CD4-positive, CD25-positive, alpha-beta regulatory T cell (primary cell): ENCODE results near the gene PIPOX. TPM values are rescaled to one million over a fixed set of nuclear protein-coding genes. Genes with fewer than 3 reads are reported as not detected.

Experiments
- ATAC-seq, 2 donors: fragments of 150-1000 bp; cut with Tn5 transposase; one replicate each; pipeline ENCODE4 v1.10.0; 2021; ENCODE audit warnings: low read depth in 2 of 2, moderate number of reproducible peaks in 2 of 2, moderate library complexity in 1 of 2
- DNase-seq, 3 donors: peaks; one replicate each; pipeline versions ENCODE4 v3.0.0 to v3.0.0-alpha.2; 2012 to 2022; ENCODE audit warnings: mixed read lengths in 1 of 3
- H3K27ac ChIP-seq: one replicate; pipeline ENCODE4 v1.7.0; 2013; ENCODE audit warnings: mild to moderate bottlenecking, low read length; ENCODE audit not compliant: insufficient read depth, poor library complexity, severe bottlenecking
- H3K27me3 ChIP-seq: one replicate; pipeline ENCODE4 v1.7.0; 2013; ENCODE audit warnings: low read length; ENCODE audit not compliant: control insufficient read depth, insufficient read depth
- H3K36me3 ChIP-seq: one replicate; pipeline ENCODE4 v1.7.0; 2013; ENCODE audit warnings: mild to moderate bottlenecking, low read length, moderate library complexity; ENCODE audit not compliant: control insufficient read depth, insufficient read depth
- H3K4me1 ChIP-seq: 2 replicates; pipeline ENCODE4 v1.7.0; 2013; ENCODE audit warnings: mild to moderate bottlenecking, low read length; ENCODE audit not compliant: insufficient read depth, control insufficient read depth, poor library complexity, severe bottlenecking
- H3K4me3 ChIP-seq: one replicate; pipeline ENCODE4 v1.7.0; 2013; ENCODE audit warnings: low read depth, mild to moderate bottlenecking, low read length, moderate library complexity
- H3K9me3 ChIP-seq, 2 experiments: 1 replicate in 1 of 2; 2 replicates in 1 of 2; pipeline ENCODE4 v1.7.0; 2013; ENCODE audit warnings: low read length in 2 of 2, mild to moderate bottlenecking in 1 of 2, moderate library complexity in 1 of 2; ENCODE audit not compliant: control insufficient read depth in 2 of 2
- H3K27ac Mint-ChIP-seq, 3 donors: one replicate each; pipeline ENCODE4 v1.8.0; 2020 to 2022; ENCODE audit warnings: mild to moderate bottlenecking in 3 of 3, mixed read lengths in 3 of 3, moderate library complexity in 2 of 3
- H3K27me3 Mint-ChIP-seq: one replicate; pipeline ENCODE4 v1.8.0; 2022; ENCODE audit warnings: mild to moderate bottlenecking, mixed read lengths
- H3K36me3 Mint-ChIP-seq: one replicate; pipeline ENCODE4 v1.8.0; 2020; ENCODE audit warnings: mixed read lengths
- H3K4me1 Mint-ChIP-seq, 4 donors: one replicate each; pipeline ENCODE4 v1.8.0; 2020 to 2022; ENCODE audit warnings: mixed read lengths in 4 of 4, mild to moderate bottlenecking in 1 of 4
- H3K4me3 Mint-ChIP-seq, 4 donors: one replicate each; pipeline ENCODE4 v1.8.0; 2020 to 2022; ENCODE audit warnings: mild to moderate bottlenecking in 4 of 4, mixed read lengths in 4 of 4, moderate library complexity in 3 of 4
- H3K9me3 Mint-ChIP-seq, 7 donors: one replicate each; pipeline ENCODE4 v1.8.0; 2020 to 2022; ENCODE audit warnings: mixed read lengths in 7 of 7, mild to moderate bottlenecking in 3 of 7, moderate library complexity in 2 of 7
- polyA plus RNA-seq, 4 donors: library from polyadenylated mRNA; unstranded; fragments of 300-500 nt; fragmentation: Illumina TruSeq; gene quantifications; one replicate each; pipeline ENCODE4 v1.2.3, GENCODE V29; 2021
- total RNA-seq: library from RNA; stranded (reverse); gene quantifications from one replicate; pipeline ENCODE4 v1.2.3, GENCODE V29; 2022

Gene PIPOX
- total and polyA plus RNA-seq, 5 donors from 2014 or later: 0.73 to 3.9 (median 1.4) TPM

DNA sequence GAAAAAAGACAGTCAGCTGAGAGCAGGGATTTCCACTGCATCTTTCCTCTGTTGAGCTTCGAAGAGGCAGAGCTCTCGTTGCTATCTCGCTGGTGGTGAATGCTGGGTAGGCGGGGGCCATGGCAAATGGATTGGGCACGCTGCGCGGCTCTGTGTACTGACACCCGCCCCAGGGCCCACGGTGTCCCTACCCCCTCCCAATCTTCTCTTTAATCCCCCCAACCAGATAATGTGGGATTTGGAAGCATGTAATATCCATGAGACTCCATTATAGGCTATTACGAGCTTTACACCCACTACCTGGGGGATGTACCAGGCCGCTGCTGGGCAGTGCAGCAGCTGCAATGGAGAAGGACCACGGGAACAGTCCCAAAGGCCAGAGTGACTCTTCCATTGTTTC, 8.3 kb downstream of the PIPOX start:
- Mint-ChIP-seq H3K4me1 (no peaks in the 10 kb centered on the region), H3K9me3 (no peaks in the 10 kb centered on the region), H3K27ac (no peak overlapping the region), H3K36me3 (no peaks in the 10 kb centered on the region), H3K4me3 (no peak overlapping the region), H3K27me3 (peaks cover 17% of the 10 kb centered on the region)
- no peaks in the 10 kb centered on the region for H3K4me1 ChIP-seq
- no peaks in the 10 kb centered on the region for H3K36me3 ChIP-seq
- no peaks in the 10 kb centered on the region for H3K27me3 ChIP-seq
- no peak for DNase-seq
- H3K9me3 ChIP-seq: no peaks in the 10 kb centered on the region
- no peak overlapping the region for H3K4me3 ChIP-seq
- no peak overlapping the region for H3K27ac ChIP-seq
- no peak for ATAC-seq

DNA sequence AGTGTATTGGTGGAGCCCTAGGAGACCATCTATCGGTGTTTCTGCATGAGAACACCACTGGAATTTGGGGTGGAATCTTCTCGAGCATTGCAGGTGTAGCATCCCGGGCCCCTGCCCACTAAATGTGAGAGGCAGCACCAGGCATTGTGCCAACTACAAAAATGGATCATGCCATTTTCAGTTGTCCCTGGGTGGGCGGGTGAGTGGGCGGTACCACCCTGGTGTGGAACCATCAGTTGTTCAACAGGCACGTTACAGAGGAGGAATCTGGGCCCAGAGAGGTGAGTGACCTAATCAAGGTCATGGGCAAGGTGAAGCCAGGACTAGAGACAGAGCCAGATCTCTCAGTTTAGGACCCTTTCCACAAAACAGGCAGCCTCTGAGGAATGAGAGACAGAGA, 8.8 kb downstream of the PIPOX start:
- peaks cover 13% of the 10 kb centered on the region for H3K27me3 Mint-ChIP-seq
- Histone ChIP-seq H3K4me3 (no peak overlapping the region), H3K27me3 (no peaks in the 10 kb centered on the region), H3K36me3 (no peaks in the 10 kb centered on the region), H3K9me3 (no peaks in the 10 kb centered on the region), H3K4me1 (no peaks in the 10 kb centered on the region), H3K27ac (no peak overlapping the region)
- ATAC-seq: no peak
- H3K36me3 Mint-ChIP-seq: no peaks in the 10 kb centered on the region
- H3K9me3 Mint-ChIP-seq: no peaks in the 10 kb centered on the region
- no peak overlapping the region for H3K27ac Mint-ChIP-seq
- no peaks in the 10 kb centered on the region for H3K4me1 Mint-ChIP-seq
- no peak overlapping the region for H3K4me3 Mint-ChIP-seq
- DNase-seq: no peak

DNA sequence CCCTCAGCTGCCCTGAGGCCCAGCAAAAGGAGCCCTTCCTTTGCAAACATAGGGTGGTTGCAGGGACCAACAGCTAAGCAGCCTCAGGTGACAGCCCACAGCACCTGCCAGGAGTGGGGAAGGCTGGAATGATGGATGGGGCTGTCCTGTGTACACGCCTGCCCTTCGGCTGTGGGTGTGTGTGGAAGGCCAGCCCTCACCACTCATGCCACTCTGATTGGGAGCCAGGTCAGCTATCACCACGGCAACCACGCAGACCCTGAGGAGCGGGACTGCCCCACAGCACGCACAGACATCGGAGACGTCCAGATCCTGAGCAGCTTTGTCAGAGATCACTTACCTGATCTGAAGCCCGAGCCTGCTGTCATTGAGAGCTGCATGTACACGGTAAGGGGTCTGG, 11.9 kb downstream of the PIPOX start:
- no peak overlapping the region for H3K27ac Mint-ChIP-seq
- no peaks in the 10 kb centered on the region for H3K9me3 ChIP-seq
- no peak for DNase-seq
- H3K9me3 Mint-ChIP-seq: no peaks in the 10 kb centered on the region
- no peak overlapping the region for H3K4me3 Mint-ChIP-seq
- no peak overlapping the region for H3K4me3 ChIP-seq
- H3K27me3 ChIP-seq: no peaks in the 10 kb centered on the region
- H3K27ac ChIP-seq: no peak overlapping the region
- no peaks in the 10 kb centered on the region for H3K36me3 ChIP-seq
- no peaks in the 10 kb centered on the region for H3K4me1 ChIP-seq
- no peaks in the 10 kb centered on the region for H3K4me1 Mint-ChIP-seq
- H3K27me3 Mint-ChIP-seq: peaks cover 2% of the 10 kb centered on the region
- ATAC-seq: no peak
- no peaks in the 10 kb centered on the region for H3K36me3 Mint-ChIP-seq

DNA sequence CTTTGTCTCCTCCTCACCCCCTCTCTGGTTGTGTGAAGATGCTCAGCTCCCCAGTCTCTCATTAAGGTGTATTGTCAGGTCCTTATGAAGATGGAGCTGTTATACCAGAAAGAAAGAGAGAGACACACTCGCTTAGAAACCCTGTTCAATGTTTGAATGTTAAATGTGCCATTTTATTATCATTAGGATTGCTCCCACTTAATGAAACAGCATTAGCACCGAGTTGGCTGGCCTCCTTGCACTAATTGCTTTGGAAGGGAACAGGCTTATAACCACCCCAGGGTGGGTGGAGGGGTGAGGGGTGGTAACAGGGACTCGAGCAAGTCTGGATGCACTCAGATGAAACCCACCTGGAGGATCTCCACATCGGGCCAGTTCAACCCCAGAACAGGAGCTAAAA, 14.4 kb downstream of the PIPOX start:
- H3K4me3 ChIP-seq: no peak overlapping the region
- no peaks in the 10 kb centered on the region for H3K36me3 ChIP-seq
- H3K27me3 Mint-ChIP-seq: no peaks in the 10 kb centered on the region
- no peak overlapping the region for H3K27ac ChIP-seq
- peaks cover 0 to 4% (median 0%) of the 10 kb centered on the region in 4 donors for H3K4me1 Mint-ChIP-seq
- no peaks in the 10 kb centered on the region for H3K27me3 ChIP-seq
- no peak for DNase-seq
- no peaks in the 10 kb centered on the region for H3K9me3 ChIP-seq
- H3K36me3 Mint-ChIP-seq: no peaks in the 10 kb centered on the region
- no peak overlapping the region for H3K27ac Mint-ChIP-seq
- H3K9me3 Mint-ChIP-seq: no peaks in the 10 kb centered on the region
- no peak overlapping the region for H3K4me3 Mint-ChIP-seq
- ATAC-seq: no peak
- H3K4me1 ChIP-seq: no peaks in the 10 kb centered on the region

DNA sequence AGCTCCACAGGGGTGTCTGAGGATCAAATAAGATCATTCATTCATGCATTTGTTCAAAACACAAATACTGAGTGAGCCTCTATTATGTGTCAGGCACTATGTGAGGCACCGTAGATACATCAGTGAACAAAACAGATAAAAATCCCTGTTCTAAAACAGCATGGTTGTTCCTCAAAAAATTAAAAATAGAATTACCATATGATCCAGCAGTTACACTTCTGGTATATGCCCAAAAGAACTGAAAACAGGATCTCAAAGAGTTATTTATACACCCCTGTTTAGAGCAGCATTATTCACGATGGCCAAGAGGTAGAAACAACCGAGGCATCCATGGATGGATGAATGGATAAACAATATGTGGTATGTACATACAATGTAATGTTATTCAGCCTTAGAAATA, 15.4 kb downstream of the PIPOX start:
- Histone ChIP-seq H3K4me3 (no peak overlapping the region), H3K36me3 (no peaks in the 10 kb centered on the region), H3K27ac (no peak overlapping the region), H3K4me1 (no peaks in the 10 kb centered on the region), H3K9me3 (no peaks in the 10 kb centered on the region), H3K27me3 (no peaks in the 10 kb centered on the region)
- DNase-seq (no peak), ATAC-seq (no peak)
- Mint-ChIP-seq H3K9me3 (no peaks in the 10 kb centered on the region), H3K4me1 (peaks cover 0 to 4% (median 0%) of the 10 kb centered on the region in 4 donors), H3K27ac (no peak overlapping the region), H3K27me3 (peaks cover 3% of the 10 kb centered on the region), H3K4me3 (no peak overlapping the region), H3K36me3 (no peaks in the 10 kb centered on the region)

DNA sequence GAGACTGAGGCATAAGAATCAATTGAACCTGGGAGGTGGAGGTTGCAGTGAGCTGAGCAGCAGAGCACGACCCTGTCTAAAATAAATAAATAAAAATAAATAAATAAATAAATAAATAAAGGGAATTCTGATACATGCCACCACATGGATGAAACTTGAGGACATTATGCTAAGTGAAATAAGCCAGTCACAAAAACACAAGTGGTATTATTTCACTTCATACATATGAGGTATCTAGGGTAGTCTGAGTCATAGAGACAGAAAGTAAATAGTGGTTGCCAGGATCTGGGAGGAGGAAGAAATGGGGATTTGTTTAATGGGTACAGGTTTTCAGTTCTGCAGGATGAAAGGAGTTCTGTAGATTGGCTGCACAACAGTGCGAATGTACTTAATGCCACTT, 16.3 kb downstream of the PIPOX start:
- Histone ChIP-seq H3K4me1 (no peaks in the 10 kb centered on the region), H3K36me3 (no peaks in the 10 kb centered on the region), H3K9me3 (no peaks in the 10 kb centered on the region), H3K27ac (no peak overlapping the region), H3K27me3 (no peaks in the 10 kb centered on the region), H3K4me3 (no peak overlapping the region)
- H3K27me3 Mint-ChIP-seq: peaks cover 5% of the 10 kb centered on the region
- H3K36me3 Mint-ChIP-seq: no peaks in the 10 kb centered on the region
- DNase-seq (no peak), ATAC-seq (no peak)
- H3K4me1 Mint-ChIP-seq: peaks cover 0 to 4% (median 0%) of the 10 kb centered on the region in 4 donors
- no peak overlapping the region for H3K27ac Mint-ChIP-seq
- no peak overlapping the region for H3K4me3 Mint-ChIP-seq
- peaks cover 0 to 1% (median 0%) of the 10 kb centered on the region in 7 donors for H3K9me3 Mint-ChIP-seq

DNA sequence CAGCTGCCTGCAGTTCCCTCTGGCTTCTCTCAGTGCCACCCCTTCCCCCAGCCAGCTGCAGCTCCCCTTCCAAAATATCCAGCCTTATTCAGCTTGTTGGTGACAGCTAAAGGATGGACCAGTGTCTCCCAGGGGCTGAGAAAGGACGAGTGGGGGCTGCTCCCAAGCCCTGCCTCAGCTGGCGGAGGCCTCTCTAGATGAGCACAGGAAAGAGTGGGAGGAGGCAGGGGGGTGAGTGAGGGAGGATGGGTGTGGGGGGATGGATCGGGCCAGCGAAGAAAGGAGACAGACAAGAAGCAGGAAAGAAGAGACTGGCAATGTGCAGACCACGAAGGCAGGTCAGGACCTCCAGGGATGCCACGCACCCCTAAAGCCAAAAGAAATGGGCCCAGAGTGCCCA, 17.5 kb downstream of the PIPOX start:
- Histone ChIP-seq H3K4me3 (no peak overlapping the region), H3K9me3 (no peaks in the 10 kb centered on the region), H3K4me1 (no peaks in the 10 kb centered on the region), H3K36me3 (no peaks in the 10 kb centered on the region), H3K27ac (no peak overlapping the region), H3K27me3 (no peaks in the 10 kb centered on the region)
- Mint-ChIP-seq H3K9me3 (peaks cover 0 to 1% (median 0%) of the 10 kb centered on the region in 7 donors), H3K27me3 (peaks cover 5% of the 10 kb centered on the region), H3K27ac (no peak overlapping the region), H3K36me3 (no peaks in the 10 kb centered on the region), H3K4me1 (peaks cover 0 to 4% (median 0%) of the 10 kb centered on the region in 4 donors), H3K4me3 (no peak overlapping the region)
- ATAC-seq (no peak), DNase-seq (no peak)

DNA sequence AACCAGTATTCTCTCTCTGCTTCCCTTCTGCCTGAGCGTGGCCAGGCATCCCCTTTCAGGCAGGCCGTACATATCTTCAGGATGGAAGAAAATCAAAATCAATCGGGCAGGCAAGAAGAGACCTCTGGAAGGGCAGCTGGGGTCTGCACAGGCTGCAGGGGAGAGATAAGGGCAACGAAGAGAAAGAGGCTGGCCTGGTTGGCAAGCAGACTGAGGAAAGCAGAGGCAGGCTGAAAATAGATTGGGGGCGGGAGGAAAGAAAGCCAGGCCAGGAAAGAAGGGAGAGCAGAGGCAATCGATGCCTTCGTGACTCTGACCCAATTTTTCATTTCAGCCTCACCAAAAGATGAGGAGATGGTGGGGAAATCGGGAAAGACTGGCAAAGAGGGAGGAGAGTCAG, 18.1 kb downstream of the PIPOX start:
- H3K27ac ChIP-seq: no peak overlapping the region
- ATAC-seq: no peak
- no peaks in the 10 kb centered on the region for H3K4me1 ChIP-seq
- H3K27me3 ChIP-seq: no peaks in the 10 kb centered on the region
- Mint-ChIP-seq H3K27ac (peak overlapping the region in 2 of 3 donors; percentile 26 to 82), H3K27me3 (peaks cover 5% of the 10 kb centered on the region), H3K4me1 (peaks cover 0 to 4% (median 0%) of the 10 kb centered on the region in 4 donors), H3K36me3 (no peaks in the 10 kb centered on the region), H3K4me3 (no peak overlapping the region), H3K9me3 (peaks cover 0 to 1% (median 0%) of the 10 kb centered on the region in 7 donors)
- H3K4me3 ChIP-seq: no peak overlapping the region
- no peaks in the 10 kb centered on the region for H3K9me3 ChIP-seq
- DNase-seq: no peak
- H3K36me3 ChIP-seq: no peaks in the 10 kb centered on the region
